ENCODE data around the gene WDR89. TPM values are rescaled to one million over a fixed set of nuclear protein-coding genes. Genes with fewer than 3 reads are reported as not detected.
A peak's percentile ranks its signal among the peaks of the same experiment; 100 is the strongest.

The WDR89 gene
- total RNA-seq, 6 donors from 2014 or later, result 2.1 to 16.9 (median 9.1) TPM

- 80 to 83% methylated on average over 6 of the region's 6 CpGs for WGBS, 2 donors
- ATAC-seq (ENCODE audit: low FRiP score in 2 of 2), result peak in 1 of 2 donors; percentile 20
- H3K27ac ChIP-seq, result no peak overlapping the region
Measured at GRCh38 chr14:63647696-63648410, 6.2 kb upstream of the WDR89 start.

GRCh38 chr14:63644741-63645140, 3.1 kb upstream of the WDR89 start:
- H3K9me3 ChIP-seq, result no peaks in the 10 kb centered on the region
- no peaks in the 10 kb centered on the region for H3K36me3 ChIP-seq
- ATAC-seq (ENCODE audit: low FRiP score in 2 of 2), result no peak
- no peak for DNase-seq
- no peak overlapping the region for H3K4me3 ChIP-seq
- H3K4me1 ChIP-seq, result peaks cover 9 to 18% (median 14%) of the 10 kb centered on the region in 4 donors
- TF ChIP-seq, protein P1, sequence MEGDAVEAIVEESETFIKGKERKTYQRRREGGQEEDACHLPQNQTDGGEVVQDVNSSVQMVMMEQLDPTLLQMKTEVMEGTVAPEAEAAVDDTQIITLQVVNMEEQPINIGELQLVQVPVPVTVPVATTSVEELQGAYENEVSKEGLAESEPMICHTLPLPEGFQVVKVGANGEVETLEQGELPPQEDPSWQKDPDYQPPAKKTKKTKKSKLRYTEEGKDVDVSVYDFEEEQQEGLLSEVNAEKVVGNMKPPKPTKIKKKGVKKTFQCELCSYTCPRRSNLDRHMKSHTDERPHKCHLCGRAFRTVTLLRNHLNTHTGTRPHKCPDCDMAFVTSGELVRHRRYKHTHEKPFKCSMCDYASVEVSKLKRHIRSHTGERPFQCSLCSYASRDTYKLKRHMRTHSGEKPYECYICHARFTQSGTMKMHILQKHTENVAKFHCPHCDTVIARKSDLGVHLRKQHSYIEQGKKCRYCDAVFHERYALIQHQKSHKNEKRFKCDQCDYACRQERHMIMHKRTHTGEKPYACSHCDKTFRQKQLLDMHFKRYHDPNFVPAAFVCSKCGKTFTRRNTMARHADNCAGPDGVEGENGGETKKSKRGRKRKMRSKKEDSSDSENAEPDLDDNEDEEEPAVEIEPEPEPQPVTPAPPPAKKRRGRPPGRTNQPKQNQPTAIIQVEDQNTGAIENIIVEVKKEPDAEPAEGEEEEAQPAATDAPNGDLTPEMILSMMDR (IDR thresholded peaks at IDR 0.05), result no peak
- no peak for TF ChIP-seq POLR2A (IDR thresholded peaks at IDR 0.05)
- no peak for TF ChIP-seq EP300 (IDR thresholded peaks at IDR 0.05)
- no peak for TF ChIP-seq POLR2AphosphoS5 (IDR thresholded peaks at IDR 0.05)
- no peak overlapping the region for H3K27ac ChIP-seq
- no peaks in the 10 kb centered on the region for H3K27me3 ChIP-seq
- 90 to 91% methylated on average over 2 of the region's 2 CpGs for WGBS, 2 donors

More at GRCh38 chr14:63647696-63648410, 6.2 kb upstream of the WDR89 start:
- Histone ChIP-seq H3K4me1 (peaks cover under 1 to 8% (median 4%) of the 10 kb centered on the region in 4 donors), H3K27me3 (no peaks in the 10 kb centered on the region), H3K4me3 (no peak overlapping the region), H3K36me3 (no peaks in the 10 kb centered on the region), H3K9me3 (no peaks in the 10 kb centered on the region)
- DNase-seq, result no peak
- TF ChIP-seq, protein P1 (IDR thresholded peaks at IDR 0.05), result no peak
- TF ChIP-seq POLR2A (IDR thresholded peaks at IDR 0.05), result no peak
- TF ChIP-seq POLR2AphosphoS5 (IDR thresholded peaks at IDR 0.05), result no peak
- TF ChIP-seq EP300 (IDR thresholded peaks at IDR 0.05), result no peak

- Histone ChIP-seq H3K36me3 (no peaks in the 10 kb centered on the region), H3K9me3 (no peaks in the 10 kb centered on the region), H3K27me3 (no peaks in the 10 kb centered on the region), H3K4me1 (peaks cover 9 to 24% (median 12%) of the 10 kb centered on the region in 4 donors), H3K4me3 (peak overlapping the region in 3 of 4 donors; percentile 68 to 78 (median 73)), H3K27ac (peak overlapping the region; percentile 88 to 97 (median 94))
- ATAC-seq (ENCODE audit: low FRiP score in 2 of 2) (no peak), DNase-seq (no peak)
- TF ChIP-seq, protein P1 (IDR thresholded peaks at IDR 0.05), result peak in 1 of 6 experiments; percentile 8
- TF ChIP-seq POLR2AphosphoS5 (IDR thresholded peaks at IDR 0.05), result no peak
- 66% methylated on average over 8 of the region's 8 CpGs for WGBS, 2 donors
Measured at GRCh38 chr14:63642656-63643382, 1.1 kb upstream of the WDR89 start.

DNA sequence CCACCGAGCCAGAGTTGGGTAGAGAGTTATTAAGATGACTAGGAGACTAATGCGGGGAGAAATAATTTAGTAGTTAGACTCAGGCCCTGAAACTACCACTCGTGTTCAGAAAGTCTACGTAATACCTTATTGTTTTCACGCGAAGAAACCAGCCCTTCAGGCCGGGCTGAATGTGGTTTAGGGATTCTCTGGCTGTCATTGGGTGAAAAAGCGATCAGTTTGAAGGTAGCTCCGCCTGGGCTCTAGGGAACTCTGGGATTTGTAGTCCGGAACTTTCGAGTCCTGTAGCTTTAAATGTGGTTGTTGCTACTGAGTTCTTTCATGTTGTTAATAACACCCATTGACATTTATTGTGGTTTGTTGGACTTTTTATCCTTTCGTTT, 549 bp upstream of the WDR89 start:
- Histone ChIP-seq H3K27me3 (no peaks in the 10 kb centered on the region), H3K36me3 (no peaks in the 10 kb centered on the region), H3K27ac (peak overlapping the region; percentile 88 to 97 (median 94)), H3K4me1 (peaks cover 9 to 24% (median 12%) of the 10 kb centered on the region in 4 donors), H3K9me3 (no peaks in the 10 kb centered on the region), H3K4me3 (peak overlapping the region; percentile 19 to 78 (median 70))
- peak; percentile 93 to 94 for ATAC-seq (ENCODE audit: low FRiP score in 2 of 2)
- peak in 1 of 2 donors; percentile 88 for DNase-seq
- WGBS, 2 donors, result 0% methylated on average over 12 of the region's 12 CpGs
- TF ChIP-seq POLR2AphosphoS5 (IDR thresholded peaks at IDR 0.05) (peak in 1 of 2 donors; percentile 30), POLR2A (IDR thresholded peaks at IDR 0.05) (peak in 2 of 4 donors; percentile 10 to 23)
- TF ChIP-seq, protein P1 (IDR thresholded peaks at IDR 0.05), result no peak

All from upper lobe of left lung (tissue), 6 donors.